Measurements from ENCODE around the gene SNRK. TPM values are rescaled to one million over a fixed set of nuclear protein-coding genes. Genes with fewer than 3 reads are reported as not detected.

The SNRK gene
- total RNA-seq, 1 experiment from 2014 or later, result 12.0 TPM

DNA sequence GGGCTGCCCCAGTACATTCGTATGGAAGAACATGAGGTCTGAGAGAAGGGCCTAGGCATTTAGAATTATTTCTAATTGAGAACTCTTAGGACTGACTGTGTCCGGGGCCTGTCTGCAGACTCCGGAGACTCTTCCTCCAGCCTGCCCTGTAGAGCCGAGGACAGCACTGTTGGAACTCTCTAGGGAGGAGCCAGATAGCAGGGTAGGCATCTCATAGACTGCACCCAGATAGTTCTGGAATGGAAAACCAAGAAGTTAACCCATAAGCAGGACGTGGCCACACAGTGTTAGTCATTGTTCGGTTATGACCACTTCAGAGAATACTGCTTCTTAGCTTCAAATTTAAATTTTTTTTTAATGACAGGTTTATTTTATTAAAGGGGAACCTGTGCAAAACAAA lies 59.5 kb downstream of the SNRK start:
- H4K5ac ChIP-seq (ENCODE audit: insufficient read length, low read depth, low read length), result no peak overlapping the region
- no peak overlapping the region for H3K9ac ChIP-seq (ENCODE audit: extremely low read depth, insufficient read length, low read length)
- H3K9me3 Mint-ChIP-seq, result no peaks in the 10 kb centered on the region
- H3K27me3 Mint-ChIP-seq (ENCODE audit: low read depth), result no peaks in the 10 kb centered on the region
- no peak overlapping the region for H2AK5ac ChIP-seq (ENCODE audit: insufficient read length, low read length)
- H3K4me1 ChIP-seq (ENCODE audit: insufficient read depth, low read length), result no peaks in the 10 kb centered on the region; the same call in 1 of the 2 replicates
- H3K36me3 Mint-ChIP-seq (ENCODE audit: insufficient read depth in 1 of 3, low read depth in 3 of 3), result peaks cover 19 to 57% (median 37%) of the 10 kb centered on the region in 3 experiments
- H3K27ac ChIP-seq (ENCODE audit: insufficient read length, low read depth, low read length), result no peak overlapping the region
- DNase-seq, result no peak
- no peak overlapping the region for H4K8ac ChIP-seq (replicated peaks; ENCODE audit: insufficient read length, low read depth, low read length)
- no peak overlapping the region for H3K23ac ChIP-seq (ENCODE audit: insufficient read length, low read depth, low read length)
- H3K18ac ChIP-seq (ENCODE audit: insufficient read length, low read depth, low read length), result no peak overlapping the region
- no peaks in the 10 kb centered on the region for H3K9me3 ChIP-seq (ENCODE audit: control insufficient read depth, low read depth, low read length)
- H3K27ac Mint-ChIP-seq, result no peak overlapping the region
- H4K91ac ChIP-seq (ENCODE audit: insufficient read length, low read depth, low read length), result no peak overlapping the region
- no peaks in the 10 kb centered on the region for H4K20me1 ChIP-seq (ENCODE audit: control insufficient read depth, insufficient read depth, insufficient read length)
- no peaks in the 10 kb centered on the region for H3K27me3 ChIP-seq (ENCODE audit: insufficient read depth, low read length)
- WGBS (ENCODE audit: extremely low coverage, insufficient read length, low lambda C conversion rate), result no CpG with 5 or more reads among the region's 6 CpGs
- no peak overlapping the region for H2BK5ac ChIP-seq (ENCODE audit: insufficient read length, low read length)
- no peak overlapping the region for H3K4me3 Mint-ChIP-seq
- H3T11ph ChIP-seq (ENCODE audit: low read length), result no peak overlapping the region
- no peak overlapping the region for H3K4me2 ChIP-seq (ENCODE audit: insufficient read depth, insufficient read length, low read length)
- peaks cover 21 to 32% of the 10 kb centered on the region in 2 experiments for H3K4me1 Mint-ChIP-seq
- H2BK15ac ChIP-seq (ENCODE audit: low read depth, low read length), result no peak overlapping the region
- H3K56ac ChIP-seq (ENCODE audit: insufficient read length, low read depth, low read length), result no peak overlapping the region
- H3K79me1 ChIP-seq (ENCODE audit: insufficient read depth, low read depth, low read length, poor library complexity, severe bottlenecking), result no peaks in the 10 kb centered on the region
- TF ChIP-seq, protein P1, sequence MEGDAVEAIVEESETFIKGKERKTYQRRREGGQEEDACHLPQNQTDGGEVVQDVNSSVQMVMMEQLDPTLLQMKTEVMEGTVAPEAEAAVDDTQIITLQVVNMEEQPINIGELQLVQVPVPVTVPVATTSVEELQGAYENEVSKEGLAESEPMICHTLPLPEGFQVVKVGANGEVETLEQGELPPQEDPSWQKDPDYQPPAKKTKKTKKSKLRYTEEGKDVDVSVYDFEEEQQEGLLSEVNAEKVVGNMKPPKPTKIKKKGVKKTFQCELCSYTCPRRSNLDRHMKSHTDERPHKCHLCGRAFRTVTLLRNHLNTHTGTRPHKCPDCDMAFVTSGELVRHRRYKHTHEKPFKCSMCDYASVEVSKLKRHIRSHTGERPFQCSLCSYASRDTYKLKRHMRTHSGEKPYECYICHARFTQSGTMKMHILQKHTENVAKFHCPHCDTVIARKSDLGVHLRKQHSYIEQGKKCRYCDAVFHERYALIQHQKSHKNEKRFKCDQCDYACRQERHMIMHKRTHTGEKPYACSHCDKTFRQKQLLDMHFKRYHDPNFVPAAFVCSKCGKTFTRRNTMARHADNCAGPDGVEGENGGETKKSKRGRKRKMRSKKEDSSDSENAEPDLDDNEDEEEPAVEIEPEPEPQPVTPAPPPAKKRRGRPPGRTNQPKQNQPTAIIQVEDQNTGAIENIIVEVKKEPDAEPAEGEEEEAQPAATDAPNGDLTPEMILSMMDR (conservative IDR thresholded peaks at IDR 0.05), result no peak
- H2AFZ ChIP-seq (ENCODE audit: low read length), result no peak overlapping the region
- H2BK120ac ChIP-seq (ENCODE audit: low read depth, low read length, poor library complexity, severe bottlenecking), result no peak overlapping the region
- H3K79me2 ChIP-seq (ENCODE audit: insufficient read depth, low read length), result no peaks in the 10 kb centered on the region
- H3K14ac ChIP-seq (ENCODE audit: insufficient read depth, low read length), result no peak overlapping the region
- H3K4ac ChIP-seq (ENCODE audit: low read depth, low read length), result no peak overlapping the region
- no peak overlapping the region for H2BK12ac ChIP-seq (ENCODE audit: insufficient read length, low read depth, low read length)
- no peaks in the 10 kb centered on the region for H3K23me2 ChIP-seq (ENCODE audit: insufficient read length, low read depth, low read length, poor library complexity, severe bottlenecking)
- H2BK20ac ChIP-seq (ENCODE audit: low read depth, low read length, poor library complexity, severe bottlenecking), result no peak overlapping the region
